MM.1S (cell line): ENCODE data around the gene KAT2A.

Experiments
- DNase-seq: peaks from one replicate; pipeline ENCODE4 v3.0.0-alpha.2; 2015
- H2AFZ ChIP-seq: fragments of 300-600 bp; sonication (generic); 2 replicates; pipeline ENCODE4 v1.6.0; 2016; ENCODE audit warnings: antibody characterized with exemption, low read length
- H3F3A ChIP-seq: fragments of 300-600 bp; sonication (generic); 2 replicates; pipeline ENCODE4 v1.6.1; 2016; ENCODE audit warnings: mild to moderate bottlenecking, antibody characterized with exemption, low read length, moderate library complexity, mixed read lengths; ENCODE audit not compliant: insufficient read depth
- H3K27ac ChIP-seq: fragments of 300-600 bp; sonication (generic); 2 replicates; pipeline ENCODE4 v1.5.1; 2016; ENCODE audit warnings: mild to moderate bottlenecking, low read length
- H3K27me3 ChIP-seq: fragments of 300-600 bp; sonication (generic); replicated peaks from 2 replicates; pipeline ENCODE4 v1.6.0; 2016; ENCODE audit warnings: low read length; ENCODE audit not compliant: insufficient read depth
- H3K36me3 ChIP-seq: fragments of 300-600 bp; sonication (generic); replicated peaks from 2 replicates; pipeline ENCODE4 v1.6.1; 2016; ENCODE audit warnings: mild to moderate bottlenecking, low read length, mixed read lengths; ENCODE audit not compliant: insufficient read depth
- H3K4me1 ChIP-seq: fragments of 300-600 bp; sonication (generic); 2 replicates; pipeline ENCODE4 v1.6.1; 2016; ENCODE audit warnings: low read length, mixed read lengths
- H3K4me2 ChIP-seq: fragments of 300-600 bp; sonication (generic); 2 replicates; pipeline ENCODE4 v1.6.0; 2016; ENCODE audit warnings: low read depth, low read length
- H3K4me3 ChIP-seq: fragments of 300-600 bp; sonication (generic); 2 replicates; pipeline ENCODE4 v1.5.1; 2016; ENCODE audit warnings: low read length, mixed read lengths
- H3K79me2 ChIP-seq: fragments of 300-600 bp; sonication (generic); 2 replicates; pipeline ENCODE4 v1.6.1; 2016; ENCODE audit warnings: mixed run types, low read length, mixed read lengths
- H3K9ac ChIP-seq: fragments of 300-600 bp; sonication (generic); 2 replicates; pipeline ENCODE4 v1.6.1; 2016; ENCODE audit warnings: low read length, mixed read lengths
- H3K9me2 ChIP-seq: fragments of 300-600 bp; sonication (generic); replicated peaks from 2 replicates; pipeline ENCODE4 v1.6.1; 2016; ENCODE audit warnings: mild to moderate bottlenecking, low read length, mixed read lengths; ENCODE audit not compliant: insufficient read depth
- H3K9me3 ChIP-seq: fragments of 300-600 bp; sonication (generic); replicated peaks from 2 replicates; pipeline ENCODE4 v1.6.1; 2016; ENCODE audit warnings: mild to moderate bottlenecking, low read length, mixed read lengths; ENCODE audit not compliant: insufficient read depth
- H4K20me1 ChIP-seq: fragments of 300-600 bp; sonication (generic); 2 replicates; pipeline ENCODE4 v1.6.1; 2016; ENCODE audit warnings: mild to moderate bottlenecking, low read length, moderate library complexity, mixed read lengths; ENCODE audit not compliant: insufficient read depth
- CTCF ChIP-seq: fragments of 300-600 bp; sonication (generic); IDR thresholded peaks from 2 replicates; pipeline ENCODE4 v1.5.1; 2016; ENCODE audit warnings: antibody characterized with exemption, low read length, mixed read lengths
- EZH2 ChIP-seq: fragments of 300-600 bp; sonication (generic); optimal IDR thresholded peaks from 2 replicates; pipeline ENCODE3; 2017; ENCODE audit warnings: low read depth, mild to moderate bottlenecking, antibody characterized with exemption, low read length, mixed read lengths
- EZH2phosphoT487 ChIP-seq: fragments of 300-600 bp; sonication (generic); IDR thresholded peaks from 2 replicates; pipeline ENCODE4 v1.6.1; 2018; ENCODE audit warnings: antibody characterized with exemption, low read length

The KAT2A gene

GRCh38 chr17:42087736-42088705 lies 33.1 kb downstream of the KAT2A start:
- Histone ChIP-seq H3K27ac (no peak overlapping the region), H3K27me3 (peaks cover 12% of the 10 kb centered on the region; the same call in 1 of the 2 replicates), H3K9me3 (no peaks in the 10 kb centered on the region), H3K9ac (no peak overlapping the region), H3K36me3 (no peaks in the 10 kb centered on the region), H4K20me1 (no peaks in the 10 kb centered on the region), H3K79me2 (no peaks in the 10 kb centered on the region), H2AFZ (no peak overlapping the region), H3K4me2 (no peak overlapping the region), H3K4me1 (no peaks in the 10 kb centered on the region), H3F3A (no peaks in the 10 kb centered on the region), H3K9me2 (no peaks in the 10 kb centered on the region), H3K4me3 (no peak overlapping the region)
- DNase-seq: no peak
- TF ChIP-seq EZH2phosphoT487 (no peak), CTCF (no peak), EZH2 (no peak)

GRCh38 chr17:42087042-42087701 lies 34.0 kb downstream of the KAT2A start:
- H3K4me2 ChIP-seq: no peak overlapping the region

GRCh38 chr17:42081516-42082129 lies 39.5 kb downstream of the KAT2A start:
- Histone ChIP-seq H3K9me3 (no peaks in the 10 kb centered on the region), H3F3A (no peaks in the 10 kb centered on the region), H3K27ac (no peak overlapping the region), H3K36me3 (no peaks in the 10 kb centered on the region), H2AFZ (no peak overlapping the region), H3K4me1 (no peaks in the 10 kb centered on the region), H3K4me2 (no peak overlapping the region), H3K9ac (no peak overlapping the region), H3K4me3 (no peak overlapping the region), H3K79me2 (no peaks in the 10 kb centered on the region), H4K20me1 (no peaks in the 10 kb centered on the region), H3K9me2 (no peaks in the 10 kb centered on the region), H3K27me3 (no peaks in the 10 kb centered on the region)
- DNase-seq: no peak
- TF ChIP-seq EZH2phosphoT487 (no peak), EZH2 (no peak)

More at GRCh38 chr17:42087042-42087701, 34.0 kb downstream of the KAT2A start:
- Histone ChIP-seq H3K27ac (no peak overlapping the region), H3K36me3 (no peaks in the 10 kb centered on the region), H3K9me2 (no peaks in the 10 kb centered on the region), H3K4me3 (no peak overlapping the region), H3K27me3 (peaks cover 12% of the 10 kb centered on the region; the same call in 1 of the 2 replicates), H3K79me2 (no peaks in the 10 kb centered on the region), H4K20me1 (no peaks in the 10 kb centered on the region), H2AFZ (no peak overlapping the region), H3K9ac (no peak overlapping the region), H3K4me1 (no peaks in the 10 kb centered on the region), H3F3A (no peaks in the 10 kb centered on the region), H3K9me3 (no peaks in the 10 kb centered on the region)
- DNase-seq: no peak
- TF ChIP-seq CTCF (no peak), EZH2 (no peak), EZH2phosphoT487 (no peak)
